GM12878 (cell line): Measurements from ENCODE around the gene CNTNAP2. TPM values are rescaled to one million over a fixed set of nuclear protein-coding genes. Genes with fewer than 3 reads are reported as not detected.

ENCODE experiments used
- ATAC-seq: fragments of 200-7000 bp; cut with Tn5 transposase; 3 replicates; pipeline ENCODE4 v1.9.1; 2020; ENCODE audit warnings: mild to moderate bottlenecking, moderate library complexity
- BruUV-seq: library from RNA; stranded (reverse); fragments of 400-500 nt; replicated peaks from 2 replicates; lab custom pipeline; 2021; lab: Mats Ljungman, UMichigan
- CTCF ChIA-PET: fragments of 300-600 bp; sonication (Branson Sonifier 250); formaldehyde crosslinking; extraction: SDS; loops from one replicate; lab custom pipeline; 2021; ENCODE audit warnings: inconsistent platforms; lab: Yijun Ruan, JAX
- POLR2A ChIA-PET: fragments of 350-600 bp; formaldehyde crosslinking; extraction: SDS; loops from one replicate; lab custom pipeline; 2021; ENCODE audit warnings: inconsistent platforms; lab: Charles Lee
- RAD21 ChIA-PET: fragments of 300-600 bp; sonication (Branson Sonifier 250); formaldehyde crosslinking; loops from one replicate; lab custom pipeline; 2023; ENCODE audit warnings: antibody characterized with exemption; ENCODE audit not compliant: unreplicated experiment; lab: Charles Lee
- SMC1A ChIA-PET: fragments of 300-600 bp; sonication (Branson Sonifier 250); formaldehyde crosslinking; loops from one replicate; lab custom pipeline; 2023; ENCODE audit not compliant: unreplicated experiment, uncharacterized antibody; lab: Charles Lee
- DNase-seq: peaks from one replicate; pipeline ENCODE4 v3.0.0-alpha.2; 2011; ENCODE audit warnings: low read depth, low spot score
- FAIRE-seq: peaks from 3 replicates; lab custom pipeline; 2011; peaks lifted over from hg19 to GRCh38; lab: Jason Lieb, UNC
- H2AFZ ChIP-seq: 2 replicates; pipeline ENCODE4 v1.6.0; 2011; ENCODE audit warnings: low read depth, low read length, control low read depth; ENCODE audit not compliant: control insufficient read depth
- H3K27ac ChIP-seq: 2 replicates; pipeline ENCODE4 v1.5.1; 2011; ENCODE audit warnings: control low read depth; ENCODE audit not compliant: control insufficient read depth, insufficient read depth
- H3K27me3 ChIP-seq, 2 experiments: replicated peaks in 1 of 2; 2 replicates each; pipeline versions ENCODE4 v1.6.0 to v1.6.1; 2011; ENCODE audit warnings: low read length in 1 of 2; ENCODE audit not compliant: control insufficient read depth in 2 of 2, insufficient read depth in 2 of 2
- H3K36me3 ChIP-seq, 2 experiments: 2 replicates each; pipeline ENCODE4 v1.5.1; 2011; ENCODE audit warnings: low read length in 1 of 2; ENCODE audit not compliant: control insufficient read depth in 2 of 2, insufficient read depth in 2 of 2
- H3K4me1 ChIP-seq: 2 replicates; pipeline ENCODE4 v1.6.1; 2011; ENCODE audit warnings: mild to moderate bottlenecking, low read length, moderate library complexity, mixed read lengths; ENCODE audit not compliant: control insufficient read depth, insufficient read depth
- H3K4me2 ChIP-seq: 2 replicates; pipeline ENCODE4 v1.6.0; 2011; ENCODE audit warnings: control low read depth; ENCODE audit not compliant: control insufficient read depth, insufficient read depth
- H3K4me3 ChIP-seq: fragments of 200-600 bp; sonication (generic); 2 replicates; pipeline ENCODE4 v1.5.1; 2016
- H3K79me2 ChIP-seq: 2 replicates; pipeline ENCODE4 v1.6.0; 2011; ENCODE audit warnings: low read length; ENCODE audit not compliant: control insufficient read depth, insufficient read depth
- H3K9ac ChIP-seq: 2 replicates; pipeline ENCODE4 v1.8.0; 2011; ENCODE audit warnings: low read length, control low read depth, mixed read lengths; ENCODE audit not compliant: control insufficient read depth, insufficient read depth
- H3K9me3 ChIP-seq: replicated peaks from 3 replicates; pipeline ENCODE4 v1.5.1; 2011; ENCODE audit warnings: mild to moderate bottlenecking, low read length; ENCODE audit not compliant: control insufficient read depth, insufficient read depth
- H4K20me1 ChIP-seq: 2 replicates; pipeline ENCODE4 v1.6.0; 2011; ENCODE audit not compliant: control insufficient read depth, insufficient read depth
- CBX3 ChIP-seq: fragments of 200-600 bp; sonication (generic); IDR thresholded peaks from 2 replicates; pipeline ENCODE4 v1.6.1; 2016; ENCODE audit warnings: low read depth, borderline replicate concordance
- EED ChIP-seq: sonication (generic); IDR thresholded peaks from 2 replicates; pipeline ENCODE4 v1.6.1; 2016; ENCODE audit warnings: antibody characterized with exemption, low read depth
- ETV6 ChIP-seq, 2 experiments: fragments of 450-650 bp in 1 of 2; IDR thresholded peaks in 1 of 2; conservative IDR thresholded peaks in 1 of 2; 2 replicates each; pipeline ENCODE4 v1.6.1; 2014; ENCODE audit warnings: antibody characterized with exemption in 1 of 2, borderline replicate concordance in 1 of 2, low read depth in 1 of 2, mild to moderate bottlenecking in 1 of 2, moderate library complexity in 1 of 2
- MEF2B ChIP-seq: fragments of 450-650 bp; IDR thresholded peaks from 2 replicates; pipeline ENCODE4 v1.6.1; 2018; ENCODE audit warnings: mild to moderate bottlenecking, moderate library complexity; ENCODE audit not compliant: partially characterized antibody, poor library complexity, severe bottlenecking
- MTA2 ChIP-seq: fragments of 450-650 bp; IDR thresholded peaks from 2 replicates; pipeline ENCODE4 v1.6.1; 2016; ENCODE audit warnings: low read depth, mild to moderate bottlenecking, moderate library complexity
- MTA3 ChIP-seq: IDR thresholded peaks from 2 replicates; pipeline ENCODE4 v1.6.1; 2012; ENCODE audit warnings: low read length, inconsistent platforms, borderline replicate concordance
- NFXL1 ChIP-seq: fragments of 450-650 bp; IDR thresholded peaks from 2 replicates; pipeline ENCODE4 v1.6.1; 2017; ENCODE audit warnings: antibody characterized with exemption, mild to moderate bottlenecking, borderline replicate concordance
- NFYB ChIP-seq: IDR thresholded peaks from 2 replicates; pipeline ENCODE4 v1.6.1; 2011; ENCODE audit warnings: low read depth, mild to moderate bottlenecking, low read length, improper control_type of control experiment, moderate library complexity; ENCODE audit not compliant: insufficient read depth
- PML ChIP-seq: IDR thresholded peaks from 2 replicates; pipeline ENCODE4 v1.6.1; 2012; ENCODE audit warnings: low read length, inconsistent platforms
- TCF3 ChIP-seq: IDR thresholded peaks from 2 replicates; pipeline ENCODE4 v1.6.1; 2012; ENCODE audit warnings: low read depth, mild to moderate bottlenecking, low read length, borderline replicate concordance; ENCODE audit not compliant: insufficient read depth
- WGBS: methylation state at CpG from one replicate; pipeline ENCODE4 v1.1.6; 2016; ENCODE audit warnings: low lambda C conversion rate; ENCODE audit not compliant: insufficient replicate concordance, insufficient coverage; ENCODE audit errors: missing lambda C conversion rate; 5-methylcytosine and 5-hydroxymethylcytosine counted together
- in situ Hi-C: fragments of 300-500 bp; cut with MboI; formaldehyde crosslinking; loops from 9 replicates; pipeline ENCODE4 v1.14.3; 2018; ENCODE audit warnings: mixed read lengths
- intact Hi-C: fragments of 100-400 bp; cut with micrococcal nuclease; formaldehyde crosslinking; loops from one replicate; pipeline ENCODE4 v1.14.2; 2022; ENCODE audit not compliant: unreplicated experiment
- polyA plus RNA-seq, 11 experiments: library from polyadenylated mRNA; depleted of rRNA in 4 of 11; unstranded in 6 of 11; stranded (reverse) in 5 of 11; fragments of >200 nt; fragmentation: Nextera tagmentation in 4 of 11; fragmentation: Illumina TruSeq in 1 of 11; extraction: Ambion mirVana in 4 of 11; extraction: Trizol in 1 of 11; gene quantifications; 1 replicate in 1 of 11; 2 replicates in 10 of 11; pipeline versions ENCODE4 v1.2.1 to v1.2.3, GENCODE V29; 2011 to 2016; ENCODE audit warnings: inconsistent platforms in 2 of 11, missing spikeins in 2 of 11, low read depth in 1 of 11
- total RNA-seq, 4 experiments: library from RNA; depleted of rRNA in 3 of 4; stranded (reverse); fragments of >200 nt in 3 of 4; fragmentation: Illumina TruSeq in 1 of 4; extraction: Trizol in 1 of 4; gene quantifications; 2 replicates each; pipeline versions ENCODE4 v1.2.1 to v1.2.3, GENCODE V29; 2013 to 2021
- TF ChIP-seq, protein P1 (sequence below): fragments of 450-650 bp; IDR thresholded peaks from 2 replicates; pipeline ENCODE4 v1.6.1; 2014; ENCODE audit warnings: mild to moderate bottlenecking
- TF ChIP-seq, protein P2 (sequence below): IDR thresholded peaks from 2 replicates; pipeline ENCODE4 v1.6.1; 2011; ENCODE audit warnings: borderline replicate concordance, low read depth, mild to moderate bottlenecking, moderate library complexity, low read length; ENCODE audit not compliant: insufficient read depth, poor library complexity, severe bottlenecking
- TF ChIP-seq, protein P3 (sequence below): fragments of 150-350 bp; IDR thresholded peaks from 2 replicates; pipeline ENCODE4 v1.6.1; 2014; ENCODE audit warnings: mild to moderate bottlenecking, low read depth, low read length

Gene CNTNAP2
- total and polyA plus RNA-seq, 10 of the 15 experiments (the other 5 are each of a cell fraction or from before 2014, with no cell fraction given) = 0.03 to 0.08 (median 0.03) TPM; not detected in 7

DNA sequence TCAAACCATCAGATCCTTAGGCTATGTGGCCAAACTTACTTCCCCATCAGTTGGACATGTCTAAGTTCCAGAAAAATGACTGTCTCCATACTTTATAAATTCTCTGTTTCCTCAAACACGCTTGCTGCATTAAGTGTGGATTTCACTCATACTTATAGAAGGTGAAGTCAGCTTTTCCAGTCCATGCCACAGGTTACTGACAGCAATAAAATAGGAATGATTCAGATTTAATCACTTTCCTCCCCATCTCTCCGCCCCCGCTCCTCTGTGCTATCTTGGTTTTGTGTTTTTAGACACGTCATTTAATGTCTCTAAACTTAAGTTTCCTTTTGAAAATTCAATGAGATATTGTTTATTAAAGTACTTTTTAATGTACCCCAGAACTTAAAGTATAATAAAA is 1376.0 kb downstream of the CNTNAP2 start:
- ChIA-PET CTCF (no interaction called here), RAD21 (no interaction called here), POLR2A (no interaction called here), SMC1A (no interaction called here)
- H3K9ac ChIP-seq = no peak overlapping the region
- no peak overlapping the region for H3K4me2 ChIP-seq
- no peaks in the 10 kb centered on the region for H3K79me2 ChIP-seq
- ATAC-seq (no peak), FAIRE-seq (no peak), DNase-seq (no peak)
- no TSS peak for BruUV-seq
- H3K4me3 ChIP-seq = no peak overlapping the region
- no peak overlapping the region for H2AFZ ChIP-seq
- no peaks in the 10 kb centered on the region for H3K27me3 ChIP-seq
- no peaks in the 10 kb centered on the region for H3K4me1 ChIP-seq
- H3K27ac ChIP-seq = no peak overlapping the region
- TF ChIP-seq, protein P1, sequence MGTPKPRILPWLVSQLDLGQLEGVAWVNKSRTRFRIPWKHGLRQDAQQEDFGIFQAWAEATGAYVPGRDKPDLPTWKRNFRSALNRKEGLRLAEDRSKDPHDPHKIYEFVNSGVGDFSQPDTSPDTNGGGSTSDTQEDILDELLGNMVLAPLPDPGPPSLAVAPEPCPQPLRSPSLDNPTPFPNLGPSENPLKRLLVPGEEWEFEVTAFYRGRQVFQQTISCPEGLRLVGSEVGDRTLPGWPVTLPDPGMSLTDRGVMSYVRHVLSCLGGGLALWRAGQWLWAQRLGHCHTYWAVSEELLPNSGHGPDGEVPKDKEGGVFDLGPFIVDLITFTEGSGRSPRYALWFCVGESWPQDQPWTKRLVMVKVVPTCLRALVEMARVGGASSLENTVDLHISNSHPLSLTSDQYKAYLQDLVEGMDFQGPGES = no peak
- no peak for TF ChIP-seq EED
- TF ChIP-seq, protein P2, sequence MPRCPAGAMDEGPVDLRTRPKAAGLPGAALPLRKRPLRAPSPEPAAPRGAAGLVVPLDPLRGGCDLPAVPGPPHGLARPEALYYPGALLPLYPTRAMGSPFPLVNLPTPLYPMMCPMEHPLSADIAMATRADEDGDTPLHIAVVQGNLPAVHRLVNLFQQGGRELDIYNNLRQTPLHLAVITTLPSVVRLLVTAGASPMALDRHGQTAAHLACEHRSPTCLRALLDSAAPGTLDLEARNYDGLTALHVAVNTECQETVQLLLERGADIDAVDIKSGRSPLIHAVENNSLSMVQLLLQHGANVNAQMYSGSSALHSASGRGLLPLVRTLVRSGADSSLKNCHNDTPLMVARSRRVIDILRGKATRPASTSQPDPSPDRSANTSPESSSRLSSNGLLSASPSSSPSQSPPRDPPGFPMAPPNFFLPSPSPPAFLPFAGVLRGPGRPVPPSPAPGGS = no peak
- TF ChIP-seq MEF2B = no peak
- no peak for TF ChIP-seq PML
- no peak for TF ChIP-seq NFYB
- no peak for TF ChIP-seq CBX3
- no peak for TF ChIP-seq MTA2
- TF ChIP-seq MTA3 = no peak
- TF ChIP-seq NFXL1 = no peak
- TF ChIP-seq, protein P3, sequence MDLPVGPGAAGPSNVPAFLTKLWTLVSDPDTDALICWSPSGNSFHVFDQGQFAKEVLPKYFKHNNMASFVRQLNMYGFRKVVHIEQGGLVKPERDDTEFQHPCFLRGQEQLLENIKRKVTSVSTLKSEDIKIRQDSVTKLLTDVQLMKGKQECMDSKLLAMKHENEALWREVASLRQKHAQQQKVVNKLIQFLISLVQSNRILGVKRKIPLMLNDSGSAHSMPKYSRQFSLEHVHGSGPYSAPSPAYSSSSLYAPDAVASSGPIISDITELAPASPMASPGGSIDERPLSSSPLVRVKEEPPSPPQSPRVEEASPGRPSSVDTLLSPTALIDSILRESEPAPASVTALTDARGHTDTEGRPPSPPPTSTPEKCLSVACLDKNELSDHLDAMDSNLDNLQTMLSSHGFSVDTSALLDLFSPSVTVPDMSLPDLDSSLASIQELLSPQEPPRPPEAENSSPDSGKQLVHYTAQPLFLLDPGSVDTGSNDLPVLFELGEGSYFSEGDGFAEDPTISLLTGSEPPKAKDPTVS = no peak
- TF ChIP-seq TCF3 = no peak
- TF ChIP-seq ETV6 (conservative IDR thresholded peaks at IDR 0.05 in 1 of 2, IDR thresholded peaks at IDR 0.05 in 1 of 2; ENCODE audit: borderline replicate concordance in 1 of 2, low read depth in 1 of 2) = no peak
- no peaks in the 10 kb centered on the region for H3K9me3 ChIP-seq
- intact Hi-C loops = no loop called here
- H4K20me1 ChIP-seq = no peaks in the 10 kb centered on the region
- 46% methylated on average over 4 of the region's 4 CpGs for WGBS
- in situ Hi-C loops = no loop called here
- no peaks in the 10 kb centered on the region for H3K36me3 ChIP-seq
